22Rv1 (cell line): Measurements from ENCODE around the gene GSTM5.

ENCODE experiments used
- CTCF ChIP-seq: fragments of 450-650 bp; IDR thresholded peaks from 2 replicates; pipeline ENCODE4 v1.5.1; 2017; ENCODE audit warnings: mild to moderate bottlenecking
- ZFX ChIP-seq: fragments of 450-650 bp; IDR thresholded peaks from 2 replicates; pipeline ENCODE4 v1.6.1; 2017; ENCODE audit warnings: antibody characterized with exemption, borderline replicate concordance

- no peak for TF ChIP-seq CTCF
- TF ChIP-seq ZFX = no peak
Observed at GRCh38 chr1:109671067-109671466, 41.0 kb upstream of the GSTM5 start.
